K562 (cell line): ENCODE results near the gene DHX36. TPM values are rescaled to one million over a fixed set of nuclear protein-coding genes. Genes with fewer than 3 reads are reported as not detected.

Experiments
- ATAC-seq: fragments of 200-7000 bp; cut with Tn5 transposase; 3 replicates; pipeline ENCODE4 v1.9.1; 2020; ENCODE audit warnings: moderate library complexity
- BruUV-seq: library from RNA; stranded (reverse); fragments of 400-500 nt; replicated peaks from 2 replicates; lab custom pipeline; 2021; lab: Mats Ljungman, UMichigan
- CTCF ChIA-PET: fragments of 300-600 bp; formaldehyde crosslinking; extraction: SDS; loops from one replicate; lab custom pipeline; 2021; ENCODE audit warnings: low intra/inter-chr PET ratio; lab: Yijun Ruan, JAX
- POLR2A ChIA-PET: fragments of 300-600, 350-650 bp; sonication (Branson Sonifier 250); formaldehyde crosslinking; extraction: SDS; loops from one replicate; lab custom pipeline; 2021; ENCODE audit warnings: antibody characterized with exemption, inconsistent platforms; lab: Yijun Ruan, JAX
- DNase-seq, 4 experiments: peaks; one replicate each; pipeline versions ENCODE4 v3.0.0 to v3.0.0-alpha.2; 2011 to 2018; ENCODE audit warnings: low spot score in 3 of 4, mixed read lengths in 3 of 4; ENCODE audit errors: extremely low read depth in 1 of 4
- FAIRE-seq: peaks from 2 replicates; lab custom pipeline; 2011; peaks lifted over from hg19 to GRCh38; lab: Jason Lieb, UNC
- H2AFZ ChIP-seq: 2 replicates; pipeline ENCODE4 v1.6.0; 2011; ENCODE audit warnings: low read depth, low read length, control low read depth, inconsistent platforms
- H3K27ac ChIP-seq: fragments of 200-600 bp; 3 replicates; pipeline ENCODE4 v1.8.0; 2011; ENCODE audit warnings: low read depth, mild to moderate bottlenecking, control low read depth, inconsistent platforms, low read length, moderate library complexity, mixed read lengths; ENCODE audit errors: extremely low read depth
- H3K27me3 ChIP-seq, 2 experiments: fragments of 300-600 bp in 1 of 2; 2 replicates in 1 of 2; 3 replicates in 1 of 2; pipeline versions ENCODE4 v1.6.0 to v1.8.0; 2011; ENCODE audit warnings: inconsistent platforms in 2 of 2, low read length in 2 of 2, mild to moderate bottlenecking in 1 of 2, mixed read lengths in 1 of 2, moderate library complexity in 1 of 2; ENCODE audit not compliant: control insufficient read depth in 2 of 2, insufficient read depth in 2 of 2
- H3K36me3 ChIP-seq: fragments of 300-600 bp; 3 replicates; pipeline ENCODE4 v1.8.0; 2011; ENCODE audit warnings: mild to moderate bottlenecking, low read length, inconsistent platforms; ENCODE audit not compliant: control insufficient read depth, insufficient read depth
- H3K4me1 ChIP-seq, 2 experiments: fragments of 200-600 bp in 1 of 2; replicated peaks in 1 of 2; 2 replicates in 1 of 2; 3 replicates in 1 of 2; pipeline versions ENCODE4 v1.5.1 to v1.8.0; 2011; ENCODE audit warnings: inconsistent platforms in 2 of 2, low read length in 2 of 2, mild to moderate bottlenecking in 1 of 2, mixed read lengths in 1 of 2, moderate library complexity in 1 of 2; ENCODE audit not compliant: control insufficient read depth in 2 of 2, insufficient read depth in 2 of 2
- H3K4me2 ChIP-seq: 2 replicates; pipeline ENCODE4 v1.6.1; 2011; ENCODE audit warnings: low read length, control low read depth, inconsistent platforms, mixed read lengths; ENCODE audit not compliant: insufficient read depth
- H3K4me3 ChIP-seq: fragments of 200-600 bp; sonication (generic), shearing (Covaris generic); 2 replicates; pipeline ENCODE4 v1.5.1; 2016; ENCODE audit warnings: control low read depth, inconsistent platforms
- H3K79me2 ChIP-seq: fragments of 200-600 bp; 3 replicates; pipeline ENCODE4 v1.8.0; 2011; ENCODE audit warnings: low read length, inconsistent platforms; ENCODE audit not compliant: control insufficient read depth, insufficient read depth
- H3K9ac ChIP-seq, 2 experiments: 2 replicates each; pipeline versions ENCODE4 v1.6.0 to v1.6.1; 2011; ENCODE audit warnings: low read depth in 2 of 2, low read length in 2 of 2, control low read depth in 1 of 2, inconsistent platforms in 1 of 2, mild to moderate bottlenecking in 1 of 2, mixed read lengths in 1 of 2; ENCODE audit not compliant: insufficient read depth in 1 of 2
- H3K9me1 ChIP-seq: one replicate; pipeline ENCODE4 v1.6.0; 2011; ENCODE audit warnings: inconsistent platforms, mild to moderate bottlenecking, low read length, moderate library complexity; ENCODE audit not compliant: control insufficient read depth, insufficient read depth
- H3K9me3 ChIP-seq: replicated peaks from 2 replicates; pipeline ENCODE4 v1.5.1; 2011; ENCODE audit warnings: low read depth, low read length, inconsistent platforms; ENCODE audit not compliant: control insufficient read depth, insufficient read depth
- H4K20me1 ChIP-seq: replicated peaks from 2 replicates; pipeline ENCODE4 v1.6.1; 2011; ENCODE audit warnings: low read length, inconsistent platforms, mixed read lengths; ENCODE audit not compliant: control insufficient read depth, insufficient read depth
- CBX5 ChIP-seq: IDR thresholded peaks from 2 replicates; pipeline ENCODE4 v1.6.1; 2014; ENCODE audit warnings: low read depth, borderline replicate concordance
- CREB3L1 ChIP-seq: fragments of 450-650 bp; IDR thresholded peaks from 2 replicates; pipeline ENCODE4 v1.6.1; 2014; ENCODE audit warnings: low read depth, mild to moderate bottlenecking, moderate library complexity, borderline replicate concordance
- ELK1 ChIP-seq: sonication (generic); formaldehyde crosslinking; IDR thresholded peaks from 2 replicates; pipeline ENCODE4 v1.8.1; 2022; ENCODE audit warnings: missing genetic modification reagents
- FOXA1 ChIP-seq: fragments of 450-650 bp; IDR thresholded peaks from 2 replicates; pipeline ENCODE4 v1.6.1; 2016; ENCODE audit warnings: mild to moderate bottlenecking, borderline replicate concordance
- KLF10 ChIP-seq: fragments of 250-450 bp; sonication (Bioruptor Pico); IDR thresholded peaks from 2 replicates; pipeline ENCODE4 v1.6.1; 2021; ENCODE audit warnings: matching md5 sums
- SAFB ChIP-seq: fragments of 200-400 bp; formaldehyde crosslinking; IDR thresholded peaks from 2 replicates; pipeline ENCODE4 v1.6.1; 2017; ENCODE audit warnings: low read depth, low read length, borderline replicate concordance
- SMARCA5 ChIP-seq: fragments of 450-650 bp; IDR thresholded peaks from 2 replicates; pipeline ENCODE4 v1.6.1; 2016
- ZFP30 ChIP-seq: fragments of 250-450 bp; sonication (Bioruptor Pico); IDR thresholded peaks from 2 replicates; pipeline ENCODE4 v1.8.0; 2022; ENCODE audit warnings: moderate library complexity, mild to moderate bottlenecking, inconsistent platforms, borderline replicate concordance
- WGBS: fragments of 100-300 bp; shearing (Covaris generic); methylation state at CpG from one replicate; pipeline ENCODE4 v1.1.6; 2016; ENCODE audit warnings: low coverage, mixed read lengths; ENCODE audit not compliant: insufficient coverage; ENCODE audit errors: missing lambda C conversion rate; 5-methylcytosine and 5-hydroxymethylcytosine counted together
- in situ Hi-C: fragments of 300-500 bp; cut with MboI; formaldehyde crosslinking; loops from 4 replicates; pipeline ENCODE4 v1.15.0; 2018; ENCODE audit warnings: inconsistent platforms, mixed read lengths
- intact Hi-C: fragments of 100-400 bp; cut with micrococcal nuclease; formaldehyde crosslinking; loops from 2 replicates; pipeline ENCODE4 v1.14.2; 2022
- polyA plus RNA-seq, 8 experiments: library from polyadenylated mRNA; depleted of rRNA in 4 of 8; stranded (reverse) in 5 of 8; unstranded in 3 of 8; fragments of >200 nt; fragmentation: Nextera tagmentation in 2 of 8; fragmentation: Illumina TruSeq in 1 of 8; extraction: Ambion mirVana in 2 of 8; extraction: Trizol in 1 of 8; gene quantifications; 2 replicates each; pipeline versions ENCODE4 v1.2.1 to v1.2.3, GENCODE V29; 2011 to 2014; ENCODE audit warnings: inconsistent platforms in 1 of 8, missing spikeins in 1 of 8
- total RNA-seq, 7 experiments: library from RNA; depleted of rRNA in 6 of 7; stranded (reverse); fragments of >200 nt in 6 of 7; fragmentation: Illumina TruSeq in 2 of 7; extraction: Trizol in 2 of 7; gene quantifications; 2 replicates each; pipeline versions ENCODE4 v1.2.1 to v1.2.3, GENCODE V29; 2011 to 2021; ENCODE audit warnings: low replicate concordance in 1 of 7
- TF ChIP-seq, protein P1 (sequence below): fragments of 450-650 bp; formaldehyde crosslinking; IDR thresholded peaks from 2 replicates; pipeline ENCODE4 v1.4.0; 2022; ENCODE audit warnings: missing genetic modification characterization

Gene DHX36
- total and polyA plus RNA-seq, 9 of the 15 experiments (the other 6 are each of a cell fraction or from before 2014, with no cell fraction given) = 44.3 to 98.7 (median 57.0) TPM

- H3K4me3 ChIP-seq = no peak overlapping the region
- in situ Hi-C loops = no loop called here
- H2AFZ ChIP-seq = no peak overlapping the region
- POLR2A ChIA-PET = no interaction called here
- DNase-seq (no peak), FAIRE-seq (no peak), ATAC-seq (no peak)
- no TSS peak for BruUV-seq
- no peaks in the 10 kb centered on the region for H3K79me2 ChIP-seq
- TF ChIP-seq FOXA1 (no peak), ZFP30 (CRISPR knock-in tag) (no peak), CREB3L1 (no peak), ELK1 (no peak), CBX5 (no peak), SMARCA5 (no peak), KLF10 (no peak), SAFB (no peak)
- TF ChIP-seq, protein P1, sequence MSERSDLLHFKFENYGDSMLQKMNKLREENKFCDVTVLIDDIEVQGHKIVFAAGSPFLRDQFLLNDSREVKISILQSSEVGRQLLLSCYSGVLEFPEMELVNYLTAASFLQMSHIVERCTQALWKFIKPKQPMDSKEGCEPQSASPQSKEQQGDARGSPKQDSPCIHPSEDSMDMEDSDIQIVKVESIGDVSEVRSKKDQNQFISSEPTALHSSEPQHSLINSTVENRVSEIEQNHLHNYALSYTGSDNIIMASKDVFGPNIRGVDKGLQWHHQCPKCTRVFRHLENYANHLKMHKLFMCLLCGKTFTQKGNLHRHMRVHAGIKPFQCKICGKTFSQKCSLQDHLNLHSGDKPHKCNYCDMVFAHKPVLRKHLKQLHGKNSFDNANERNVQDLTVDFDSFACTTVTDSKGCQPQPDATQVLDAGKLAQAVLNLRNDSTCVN (CRISPR knock-in tag) = no peak
- no peak overlapping the region for H3K4me2 ChIP-seq
- no peaks in the 10 kb centered on the region for H3K36me3 ChIP-seq
- H3K27me3 ChIP-seq = peaks cover 4 to 6% of the 10 kb centered on the region in 2 experiments; a peak in 1 of 5 replicates
- no peak overlapping the region for H3K9ac ChIP-seq
- 7% methylated on average over 1 of the region's 1 CpG for WGBS
- no peaks in the 10 kb centered on the region for H3K4me1 ChIP-seq
- H3K9me3 ChIP-seq = no peaks in the 10 kb centered on the region
- no peaks in the 10 kb centered on the region for H4K20me1 ChIP-seq
- CTCF ChIA-PET = no interaction called here
- intact Hi-C loops = no loop called here
- no peak overlapping the region for H3K27ac ChIP-seq
- H3K9me1 ChIP-seq = no peaks in the 10 kb centered on the region
Measured at GRCh38 chr3:154235330-154235729, 89.0 kb downstream of the DHX36 start.
